HG03039 (cell line): ENCODE results near the gene SRP68.
"Not testable (repeated sequence)": the region's sequence is repeated elsewhere in the genome, so short reads cannot be mapped to it uniquely, and the experiment has no call there.

Source experiments
- ATAC-seq: cut with Tn5 transposase; IDR thresholded peaks from one replicate; pipeline ENCODE4 v1.9.1; 2021; ENCODE audit warnings: mild to moderate bottlenecking, moderate library complexity; ENCODE audit not compliant: unreplicated experiment

SRP68 gene

DNA sequence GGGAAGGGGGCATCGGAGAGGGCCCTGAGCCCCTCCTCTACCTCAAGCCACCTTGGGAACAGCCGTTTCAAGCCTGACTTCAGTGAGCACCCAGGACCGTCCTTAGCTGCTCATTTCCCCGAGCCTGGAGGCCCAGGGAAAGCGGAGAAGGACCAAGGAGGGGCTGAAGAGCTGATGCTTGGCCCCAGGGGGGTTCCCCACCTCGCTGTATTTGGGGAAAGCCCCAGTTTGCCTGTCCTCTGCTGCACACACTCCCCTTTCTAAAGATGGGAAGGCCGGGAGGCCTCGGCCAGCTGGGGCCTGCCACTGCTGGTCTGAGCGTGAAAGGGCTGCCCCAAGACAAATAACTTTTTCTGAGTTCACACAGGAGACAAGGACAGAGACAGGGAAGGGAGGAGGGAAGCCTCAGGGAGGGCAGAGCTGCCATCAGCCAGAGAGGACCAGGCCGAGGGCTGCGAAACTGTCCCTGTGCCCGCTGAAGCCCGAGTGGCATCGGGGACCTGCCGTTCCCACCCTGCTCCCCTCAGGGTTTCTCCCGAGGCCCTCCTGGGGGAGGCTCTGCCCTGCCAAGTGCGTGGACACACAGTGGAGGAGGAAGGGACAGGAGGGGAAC lies 18.3 kb upstream of the SRP68 start:
- ATAC-seq = no peak

- no peak for ATAC-seq
Measured at GRCh38 chr17:76089680-76090516, 17.6 kb upstream of the SRP68 start.

DNA sequence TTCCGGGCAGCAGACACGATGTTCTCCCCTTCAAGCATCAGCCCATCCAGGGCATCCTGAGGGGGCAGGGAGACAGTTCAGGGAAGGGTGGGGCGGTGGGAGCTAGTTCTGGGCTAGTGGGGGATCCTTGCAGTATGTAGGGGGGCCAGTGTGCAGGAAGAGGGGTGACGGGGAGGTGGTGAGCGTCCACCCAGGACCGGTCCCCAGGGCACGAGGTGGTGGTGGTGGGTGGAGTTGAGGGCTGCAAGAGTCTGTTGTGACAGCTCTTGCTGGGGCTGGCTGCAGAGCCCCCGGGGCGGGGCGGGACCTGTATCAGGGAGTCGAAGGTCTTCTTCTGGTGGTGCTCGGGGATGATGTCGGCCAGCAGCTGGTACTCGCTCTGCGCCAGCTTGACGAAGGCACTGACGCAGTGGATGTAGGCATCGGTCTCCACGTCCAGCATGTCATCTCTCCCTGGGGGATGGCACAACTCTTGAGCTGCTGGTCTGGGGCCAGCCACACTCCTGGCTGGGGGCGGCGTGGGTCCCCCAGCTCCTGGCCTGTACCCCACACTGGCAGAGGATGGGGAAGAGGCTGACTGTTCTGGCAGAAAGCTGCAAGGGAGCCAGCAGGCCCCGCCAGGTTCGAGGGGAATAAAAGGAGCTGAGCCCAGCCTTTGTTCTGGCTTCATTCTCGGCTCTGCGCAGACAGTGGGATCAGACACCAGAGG lies 16.7 kb upstream of the SRP68 start:
- ATAC-seq = no peak

GRCh38 chr17:76088041-76088867 lies 15.9 kb upstream of the SRP68 start:
- no peak for ATAC-seq

- no peak for ATAC-seq
Measured at GRCh38 chr17:76087531-76087930, 15.2 kb upstream of the SRP68 start.

DNA sequence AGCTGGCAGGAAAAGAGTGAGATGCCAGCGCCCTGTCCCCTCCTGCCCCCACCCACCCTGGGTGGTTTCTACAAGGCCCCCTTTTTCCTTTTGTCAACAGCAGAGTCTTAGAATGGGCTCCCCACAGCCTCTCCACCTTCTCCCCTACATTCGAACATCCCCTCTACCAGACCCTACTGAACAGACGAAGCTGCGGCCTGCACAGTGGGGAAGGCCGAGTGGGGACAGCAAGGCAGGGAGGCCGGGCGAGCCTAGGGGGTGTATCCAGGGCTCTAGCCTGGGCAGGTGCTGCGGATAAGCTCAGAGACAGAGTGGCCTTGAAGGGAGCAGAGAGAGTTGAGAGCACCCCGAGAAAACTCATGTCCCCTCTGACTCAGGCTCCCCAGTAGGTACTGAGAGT lies 14.1 kb upstream of the SRP68 start:
- no peak for ATAC-seq

GRCh38 chr17:76085731-76086366 lies 13.5 kb upstream of the SRP68 start:
- no peak for ATAC-seq

DNA sequence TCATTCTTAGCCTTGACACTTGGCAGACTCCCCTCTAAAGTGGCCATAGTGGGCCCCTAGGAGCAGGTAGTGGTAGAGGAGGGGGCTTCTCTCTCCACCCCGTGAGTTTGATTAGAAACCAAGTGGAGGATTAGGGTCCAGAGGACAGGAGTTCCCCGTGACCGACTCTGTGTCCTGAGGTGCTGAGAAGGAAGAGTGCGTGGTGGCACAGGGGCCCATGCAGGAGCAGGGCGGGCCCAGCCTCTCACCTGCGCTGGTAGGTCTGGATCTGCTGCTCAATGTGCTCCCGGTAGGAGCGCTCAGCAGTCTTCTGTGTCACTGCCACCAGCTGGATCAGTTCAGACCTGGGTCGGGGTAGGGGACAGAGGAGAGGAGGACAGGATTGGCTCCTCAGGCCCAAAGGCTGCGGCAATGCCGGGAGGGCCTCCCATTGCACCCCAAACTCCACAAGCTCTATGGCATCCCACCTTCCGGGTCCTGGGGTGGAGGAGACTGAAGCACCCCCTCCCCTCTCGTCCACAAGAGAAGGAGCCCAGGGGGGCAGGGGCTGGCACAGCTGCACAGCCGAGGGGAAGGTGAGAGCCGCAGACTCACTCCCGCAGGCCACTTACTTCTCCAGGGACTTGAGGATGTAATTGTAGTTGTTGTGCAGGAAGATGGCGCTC lies 12.9 kb upstream of the SRP68 start:
- no peak for ATAC-seq

GRCh38 chr17:76083536-76084182 lies 11.3 kb upstream of the SRP68 start:
- ATAC-seq = no peak

DNA sequence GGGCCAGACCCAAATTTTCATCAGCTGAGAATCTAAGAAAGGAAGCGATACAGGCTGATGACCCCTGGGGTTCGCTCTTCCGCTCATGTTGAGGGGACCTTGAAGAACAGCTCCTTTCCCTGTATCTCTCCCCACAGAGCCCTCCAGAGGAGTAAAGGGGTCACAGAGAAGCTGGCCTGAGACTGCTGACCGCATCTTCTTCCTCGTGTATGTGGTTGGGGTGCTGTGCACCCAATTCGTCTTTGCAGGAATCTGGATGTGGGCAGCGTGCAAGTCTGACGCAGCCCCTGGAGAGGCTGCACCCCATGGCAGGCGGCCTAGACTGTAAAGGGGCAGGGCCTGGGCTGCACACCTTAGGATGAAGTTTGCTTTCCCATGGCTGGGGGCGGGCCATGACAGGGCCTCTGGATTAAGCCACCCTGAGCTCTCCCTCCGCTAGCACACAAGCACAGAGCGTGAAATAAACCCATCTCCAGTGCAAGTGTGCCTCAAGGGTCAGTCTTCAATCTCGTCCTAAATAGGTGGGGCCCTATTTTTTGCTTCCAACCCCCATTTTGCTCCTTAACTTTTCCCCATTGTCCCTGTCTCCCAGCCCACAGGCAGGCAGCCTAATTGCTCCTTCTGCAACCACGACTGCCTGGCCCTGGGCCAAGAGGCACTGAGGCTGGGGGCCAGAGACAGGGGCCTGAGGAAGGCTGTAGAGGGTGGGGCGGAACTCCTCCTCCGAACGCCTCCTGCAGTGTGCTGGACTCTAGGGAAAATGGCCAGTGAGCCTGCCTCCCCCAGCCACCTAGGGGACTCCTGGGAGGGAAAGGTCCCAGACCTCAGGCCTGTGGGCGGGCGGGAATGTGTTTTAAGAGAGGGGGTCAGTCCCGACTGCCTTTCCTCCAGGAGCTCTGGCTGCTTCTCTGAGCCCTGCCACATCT lies 10.3 kb upstream of the SRP68 start:
- no peak for ATAC-seq

GRCh38 chr17:76081295-76082210 lies 9.2 kb upstream of the SRP68 start:
- no peak for ATAC-seq

- no peak for ATAC-seq
Measured at GRCh38 chr17:76080768-76081287, 8.5 kb upstream of the SRP68 start.

GRCh38 chr17:76079956-76080767 lies 7.8 kb upstream of the SRP68 start:
- no peak for ATAC-seq

DNA sequence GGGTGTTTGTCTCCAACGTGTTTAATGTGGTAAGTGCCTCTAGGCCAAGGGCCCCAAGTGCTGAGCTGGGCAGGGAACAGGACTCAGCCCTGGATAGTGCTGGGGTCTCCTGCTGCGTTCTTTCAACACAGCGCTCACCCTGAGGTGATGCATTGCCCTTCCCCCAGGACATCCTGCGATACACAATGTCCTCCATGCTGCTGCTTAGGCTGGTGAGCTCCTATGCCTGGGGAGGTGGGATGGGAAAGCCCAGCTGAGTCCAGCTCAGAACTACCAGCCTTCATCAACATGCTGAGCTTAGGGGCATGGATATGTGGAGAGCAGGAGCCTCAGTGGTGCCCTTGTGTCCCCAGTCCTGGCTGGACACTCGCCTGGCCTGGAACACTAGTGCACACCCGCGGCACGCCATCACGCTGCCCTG lies 7.2 kb upstream of the SRP68 start:
- ATAC-seq = no peak

DNA sequence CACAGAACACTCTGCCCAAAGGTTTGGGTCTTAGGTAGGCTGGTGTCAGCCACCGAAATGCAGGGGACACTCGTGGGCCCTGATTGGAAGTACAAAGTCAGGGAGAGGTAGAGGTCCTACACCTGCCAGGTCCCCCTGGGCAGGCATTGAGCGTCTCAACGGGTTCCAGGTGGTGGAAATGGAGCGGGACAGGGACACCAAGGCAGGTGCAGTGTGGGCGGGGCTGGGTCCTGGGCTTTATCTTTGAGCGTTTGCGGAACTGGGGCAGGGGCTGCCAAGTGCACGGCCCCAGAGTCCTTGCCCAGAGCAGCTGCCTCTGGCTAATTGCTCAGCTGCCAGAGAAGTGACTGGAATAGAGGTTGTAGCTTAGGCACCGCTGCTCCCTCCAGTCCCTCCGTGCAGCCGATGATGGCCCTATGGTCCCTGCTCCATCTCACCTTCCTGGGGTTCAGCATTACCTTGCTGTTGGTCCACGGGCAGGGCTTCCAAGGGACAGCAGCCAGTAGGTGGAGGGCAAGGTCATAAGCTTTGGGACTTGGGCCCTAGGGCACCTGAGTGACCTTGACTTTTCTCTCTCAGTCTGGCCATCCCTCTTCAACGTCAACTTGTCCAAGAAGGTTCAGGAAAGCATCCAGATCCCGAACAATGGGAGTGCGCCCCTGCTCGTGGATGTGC lies 6.7 kb upstream of the SRP68 start, which contains the start of gene ZACN:
Gene ZACN (plus strand): TSS at position 323 of the 675 bp plus-strand sequence. CDS start 83 bp downstream, at position 406.
- ATAC-seq = no peak

GRCh38 chr17:76078370-76078769 lies 6.1 kb upstream of the SRP68 start:
- not testable (repeated sequence) for ATAC-seq
